Lung microvascular endothelial cell (primary cell): ENCODE data around the gene MAGI1. TPM values are rescaled to one million over a fixed set of nuclear protein-coding genes. Genes with fewer than 3 reads are reported as not detected.

Experiments used
- DNase-seq, 2 donors: peaks; one replicate each; pipeline versions ENCODE4 v3.0.0 to v3.0.0-alpha.2; 2010; ENCODE audit warnings: low read depth in 2 of 2
- total RNA-seq: library from RNA; depleted of rRNA; stranded (reverse); fragments of >200 nt; gene quantifications from 2 replicates; pipeline ENCODE4 v1.2.1, GENCODE V29; 2014

The MAGI1 gene
- total RNA-seq, 1 donor from 2014 or later, result 76.4 TPM

DNA sequence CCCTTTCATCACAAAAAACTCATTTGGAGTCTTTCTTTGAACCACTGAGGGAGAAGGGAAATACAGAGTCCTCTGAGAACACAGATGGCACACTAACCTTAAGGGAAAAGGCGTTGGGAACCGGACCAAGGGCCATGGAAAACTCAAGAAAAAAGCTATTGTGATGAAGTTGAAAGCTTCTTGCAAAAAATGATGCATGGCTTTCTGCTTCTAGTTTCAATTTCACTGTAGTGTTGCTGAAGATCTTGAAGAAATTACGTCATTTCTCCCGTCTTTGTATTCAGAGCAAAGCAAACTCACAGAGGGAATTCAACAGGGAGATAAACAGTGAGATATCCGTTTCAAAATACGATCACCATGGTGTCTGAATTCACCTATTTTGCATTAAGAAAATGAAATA is 708.6 kb downstream of the MAGI1 start:
- peak in 1 of 2 donors; percentile 19 for DNase-seq

DNA sequence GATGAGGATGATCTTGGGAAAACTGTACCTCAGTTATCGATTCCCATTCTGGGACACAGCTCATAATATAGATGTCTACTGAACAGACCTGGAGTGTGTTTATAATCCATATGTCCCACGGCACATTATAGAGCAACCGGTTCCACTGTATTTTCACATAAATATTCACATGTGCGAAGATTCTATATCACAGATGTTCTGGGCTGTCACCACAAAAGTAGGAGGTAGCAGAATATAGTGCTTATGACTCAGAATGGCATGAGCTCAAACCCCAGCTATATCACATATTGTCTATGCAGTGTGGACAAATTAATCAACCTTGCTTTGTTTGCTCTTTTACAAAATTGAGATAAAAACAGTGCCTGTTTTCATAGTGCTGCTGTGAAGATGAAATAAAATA is 710.6 kb downstream of the MAGI1 start:
- no peak for DNase-seq

DNA sequence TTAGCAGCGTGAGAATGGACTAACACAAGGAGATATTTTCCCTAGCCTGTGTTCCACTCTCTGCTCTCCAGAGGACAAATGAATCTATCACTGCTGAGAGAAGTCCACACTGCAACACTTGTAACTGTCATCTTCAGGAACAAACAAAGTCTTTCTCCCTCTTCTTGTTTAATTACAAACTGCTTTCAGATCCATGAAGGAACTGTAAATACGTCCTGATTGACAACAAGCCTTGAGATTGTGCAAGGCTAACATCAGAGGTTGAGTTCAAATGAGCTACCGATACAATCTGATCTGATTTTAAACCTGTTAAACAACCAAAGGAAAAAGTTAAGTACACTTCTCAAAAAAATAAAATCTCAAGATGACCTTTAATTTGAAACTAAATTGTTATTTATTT is 712.1 kb downstream of the MAGI1 start:
- no peak for DNase-seq

DNA sequence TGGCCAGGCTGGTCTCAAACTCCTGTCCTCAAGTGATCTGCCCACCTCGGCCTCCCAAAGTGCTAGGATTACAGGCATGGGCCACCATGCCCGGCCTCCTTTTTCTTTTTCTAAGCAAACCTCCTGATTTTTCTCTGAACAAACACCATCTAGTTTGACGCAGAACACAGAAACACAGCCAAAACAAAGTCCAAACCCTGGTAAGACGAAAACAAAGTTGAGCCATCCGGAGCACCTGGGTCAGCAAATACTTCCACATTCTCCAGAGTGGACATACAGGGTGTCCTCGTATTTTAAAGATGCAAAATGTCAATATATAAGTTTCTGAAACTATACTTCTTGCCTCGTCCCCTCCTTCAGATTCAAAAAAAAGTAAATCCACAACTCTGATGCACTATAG is 715.8 kb downstream of the MAGI1 start:
- no peak for DNase-seq

DNA sequence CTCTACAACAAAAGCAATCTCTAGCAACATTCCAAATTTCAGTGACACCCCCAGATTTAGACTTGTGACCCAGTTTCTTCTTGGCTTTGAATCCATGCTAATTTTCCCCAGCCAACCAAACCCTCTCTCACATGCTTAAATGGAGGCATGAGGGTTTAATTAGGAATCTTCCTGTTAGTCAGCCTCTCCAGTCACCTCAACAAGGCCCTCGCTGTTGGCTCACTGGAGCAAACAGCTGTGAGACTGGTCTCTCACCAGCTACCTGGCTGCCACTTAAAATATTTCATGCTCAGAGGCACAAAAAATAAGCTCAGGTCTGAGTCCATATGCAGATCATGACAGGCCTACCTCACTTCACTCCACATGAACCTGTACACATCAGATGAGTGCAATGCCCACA is 720.5 kb downstream of the MAGI1 start:
- DNase-seq, result no peak

DNA sequence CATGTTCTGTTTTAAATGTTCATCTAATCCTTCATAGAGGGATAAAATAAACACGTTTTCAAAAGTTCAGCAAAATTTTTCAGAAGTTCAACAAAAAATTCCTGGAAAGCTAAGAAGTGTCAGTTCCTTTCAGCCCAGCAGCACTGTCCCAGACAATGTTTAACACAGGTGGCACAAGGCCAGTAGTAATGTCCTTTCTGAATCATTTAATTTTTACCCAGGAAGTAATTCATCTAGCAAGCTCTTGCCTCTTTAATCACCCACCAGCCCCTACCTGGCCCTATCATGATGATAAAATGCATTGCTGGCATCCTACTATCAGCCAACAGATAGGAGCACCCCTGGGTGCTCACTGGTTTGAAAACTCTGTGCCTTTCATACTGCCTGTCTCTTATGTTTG is 723.8 kb downstream of the MAGI1 start:
- no peak for DNase-seq

DNA sequence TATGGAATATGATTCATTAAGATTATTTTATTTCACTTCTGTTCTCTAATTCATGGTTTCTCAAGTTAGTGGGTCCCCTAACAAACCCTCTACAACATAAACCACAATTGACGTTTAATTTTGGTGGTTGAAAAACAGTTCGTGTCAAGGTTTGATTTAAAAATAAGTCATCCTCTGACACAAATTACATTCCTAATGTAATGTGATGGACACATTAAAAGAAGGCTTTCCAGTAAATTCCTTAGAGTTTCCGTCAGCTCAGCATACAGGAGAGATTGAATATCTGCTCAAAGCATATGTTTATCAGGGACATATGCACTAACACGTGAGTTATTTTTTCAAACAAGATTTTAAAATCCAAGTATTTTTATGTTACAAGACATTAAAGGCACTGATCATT is 724.4 kb downstream of the MAGI1 start:
- DNase-seq, result no peak

DNA sequence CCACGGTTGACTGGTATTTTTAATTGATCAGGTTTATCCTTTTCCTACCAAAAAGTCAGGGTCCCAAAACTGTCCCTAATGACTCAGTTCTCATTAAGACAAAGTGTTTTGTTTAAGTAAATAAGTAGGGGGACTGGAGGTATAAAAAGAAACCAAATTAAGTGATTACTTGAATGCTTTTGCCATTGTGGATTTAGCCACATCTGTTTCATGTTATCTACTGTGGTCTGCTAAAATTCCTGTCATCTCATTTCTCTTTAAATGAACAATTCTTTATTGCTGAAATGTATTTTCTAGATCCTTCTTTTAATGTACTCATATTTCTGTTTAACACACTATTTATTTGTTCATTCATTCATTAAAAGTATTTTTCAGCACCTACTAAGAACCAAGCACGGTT is 725.1 kb downstream of the MAGI1 start:
- DNase-seq, result no peak

DNA sequence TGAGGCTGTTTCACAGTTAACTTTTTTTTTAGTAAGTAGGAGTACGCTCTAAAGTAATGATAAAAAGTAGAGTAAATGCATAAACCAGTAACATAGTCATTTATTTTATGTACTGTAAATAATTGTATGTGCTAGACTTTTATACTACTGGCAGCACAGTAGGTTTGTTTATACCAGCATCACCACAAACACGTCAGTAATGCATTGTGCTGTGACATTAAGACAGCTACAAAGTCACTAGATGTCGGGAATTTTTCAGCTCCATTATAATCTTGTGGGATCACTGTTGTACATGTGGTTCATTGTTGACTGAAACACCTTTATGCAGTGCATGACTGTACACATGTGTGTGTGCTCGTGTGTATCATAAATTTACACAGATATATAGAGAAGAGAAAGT is 732.9 kb downstream of the MAGI1 start:
- no peak for DNase-seq

Other genes with a start within 250 kb of the MAGI1 start
- gene SLC25A26, start 182.1 kb upstream of the MAGI1 start, total RNA-seq, result 11.9 and 14.6 TPM in 2 replicates